ENCODE data around the gene IL12RB2. TPM values are rescaled to one million over a fixed set of nuclear protein-coding genes. Genes with fewer than 3 reads are reported as not detected.

Gene IL12RB2
- 10 to 100 TPM; 57.4 to 63.3 TPM for total RNA-seq

GRCh38 chr1:67307251-67308060 is at the start of gene IL12RB2:
Gene IL12RB2 (plus strand): TSS chr1:67307873. CDS start chr1:67320369, 12,496 bp downstream.
- Mint-ChIP-seq H3K27ac (peak within 1 kb of the TSS; percentile 94), H3K27me3 (no peaks in the 10 kb centered on the region), H3K4me3 (peak within 1 kb of the TSS; percentile 85), H3K36me3 (ENCODE audit: low read depth) (peaks cover 8% of the 10 kb centered on the region), H3K4me1 (peaks cover 19% of the 10 kb centered on the region), H3K9me3 (no peaks in the 10 kb centered on the region)
- ATAC-seq (replicated peaks): peak; percentile 65

GRCh38 chr1:67261680-67262079 is 46.0 kb upstream of the IL12RB2 start:
- H3K27me3 Mint-ChIP-seq: no peaks in the 10 kb centered on the region
- peaks cover 22% of the 10 kb centered on the region for H3K36me3 Mint-ChIP-seq (ENCODE audit: low read depth)

GRCh38 chr1:67262735-67263134 is 44.9 kb upstream of the IL12RB2 start:
- Mint-ChIP-seq H3K4me3 (no peak overlapping the region), H3K9me3 (no peaks in the 10 kb centered on the region), H3K36me3 (ENCODE audit: low read depth) (peaks cover 15% of the 10 kb centered on the region), H3K27me3 (no peaks in the 10 kb centered on the region), H3K27ac (no peak overlapping the region), H3K4me1 (no peaks in the 10 kb centered on the region)
- ATAC-seq (replicated peaks): no peak

More at GRCh38 chr1:67261680-67262079, 46.0 kb upstream of the IL12RB2 start:
- ATAC-seq (replicated peaks): no peak
- H3K4me1 Mint-ChIP-seq: no peaks in the 10 kb centered on the region
- H3K27ac Mint-ChIP-seq: no peak overlapping the region
- H3K4me3 Mint-ChIP-seq: no peak overlapping the region
- H3K9me3 Mint-ChIP-seq: no peaks in the 10 kb centered on the region

- Mint-ChIP-seq H3K36me3 (ENCODE audit: low read depth) (peaks cover 4% of the 10 kb centered on the region), H3K27ac (no peak overlapping the region), H3K9me3 (no peaks in the 10 kb centered on the region), H3K27me3 (no peaks in the 10 kb centered on the region), H3K4me3 (no peak overlapping the region), H3K4me1 (no peaks in the 10 kb centered on the region)
- ATAC-seq (replicated peaks): no peak
These were observed 43.5 kb upstream of the IL12RB2 start for GRCh38 chr1:67264152-67264551.

- Mint-ChIP-seq H3K4me1 (peaks cover under 1% of the 10 kb centered on the region), H3K4me3 (peak overlapping the region; percentile 18), H3K9me3 (no peaks in the 10 kb centered on the region), H3K36me3 (ENCODE audit: low read depth) (peaks cover under 1% of the 10 kb centered on the region), H3K27ac (no peak overlapping the region), H3K27me3 (no peaks in the 10 kb centered on the region)
- ATAC-seq (replicated peaks): no peak
These were observed 42.8 kb upstream of the IL12RB2 start for GRCh38 chr1:67264899-67265298.

GRCh38 chr1:67269061-67269460 is 38.6 kb upstream of the IL12RB2 start:
- ATAC-seq (replicated peaks): no peak
- H3K4me1 Mint-ChIP-seq: peaks cover 13% of the 10 kb centered on the region
- H3K4me3 Mint-ChIP-seq: no peak overlapping the region
- peaks cover 9% of the 10 kb centered on the region for H3K9me3 Mint-ChIP-seq
- peaks cover 30% of the 10 kb centered on the region for H3K36me3 Mint-ChIP-seq (ENCODE audit: low read depth)
- no peaks in the 10 kb centered on the region for H3K27me3 Mint-ChIP-seq
- H3K27ac Mint-ChIP-seq: no peak overlapping the region

GRCh38 chr1:67270541-67270940 is 37.1 kb upstream of the IL12RB2 start:
- H3K27me3 Mint-ChIP-seq: no peaks in the 10 kb centered on the region
- peaks cover 9% of the 10 kb centered on the region for H3K9me3 Mint-ChIP-seq
- peak; percentile 46 for ATAC-seq (replicated peaks)
- peaks cover 37% of the 10 kb centered on the region for H3K36me3 Mint-ChIP-seq (ENCODE audit: low read depth)
- peaks cover 20% of the 10 kb centered on the region for H3K4me1 Mint-ChIP-seq
- H3K27ac Mint-ChIP-seq: peak overlapping the region; percentile 77
- H3K4me3 Mint-ChIP-seq: peak overlapping the region; percentile 0

GRCh38 chr1:67273591-67273990 is 34.1 kb upstream of the IL12RB2 start:
- ATAC-seq (replicated peaks): no peak
- peaks cover 23% of the 10 kb centered on the region for H3K4me1 Mint-ChIP-seq
- H3K27ac Mint-ChIP-seq: peak overlapping the region; percentile 87
- H3K9me3 Mint-ChIP-seq: peaks cover 9% of the 10 kb centered on the region
- H3K4me3 Mint-ChIP-seq: no peak overlapping the region
- H3K27me3 Mint-ChIP-seq: no peaks in the 10 kb centered on the region
- peaks cover 37% of the 10 kb centered on the region for H3K36me3 Mint-ChIP-seq (ENCODE audit: low read depth)

- peak; percentile 92 for ATAC-seq (replicated peaks)
- Mint-ChIP-seq H3K9me3 (peaks cover 9% of the 10 kb centered on the region), H3K27me3 (no peaks in the 10 kb centered on the region), H3K27ac (peak overlapping the region; percentile 87), H3K4me3 (peak overlapping the region; percentile 51), H3K4me1 (peaks cover 23% of the 10 kb centered on the region), H3K36me3 (ENCODE audit: low read depth) (peaks cover 37% of the 10 kb centered on the region)
These were observed 32.9 kb upstream of the IL12RB2 start for GRCh38 chr1:67274623-67275325.

GRCh38 chr1:67280696-67281095 is 27.0 kb upstream of the IL12RB2 start:
- Mint-ChIP-seq H3K27ac (no peak overlapping the region), H3K4me1 (peaks cover 3% of the 10 kb centered on the region), H3K27me3 (no peaks in the 10 kb centered on the region), H3K36me3 (ENCODE audit: low read depth) (no peaks in the 10 kb centered on the region), H3K9me3 (no peaks in the 10 kb centered on the region), H3K4me3 (no peak overlapping the region)
- no peak for ATAC-seq (replicated peaks)

- Mint-ChIP-seq H3K4me3 (no peak overlapping the region), H3K4me1 (peaks cover 7% of the 10 kb centered on the region), H3K27ac (no peak overlapping the region), H3K27me3 (no peaks in the 10 kb centered on the region), H3K36me3 (ENCODE audit: low read depth) (no peaks in the 10 kb centered on the region), H3K9me3 (no peaks in the 10 kb centered on the region)
- no peak for ATAC-seq (replicated peaks)
These were observed 26.4 kb upstream of the IL12RB2 start for GRCh38 chr1:67281244-67281643.

- H3K4me3 Mint-ChIP-seq: peak overlapping the region; percentile 45
- peak overlapping the region; percentile 88 for H3K27ac Mint-ChIP-seq
- no peaks in the 10 kb centered on the region for H3K27me3 Mint-ChIP-seq
- H3K36me3 Mint-ChIP-seq (ENCODE audit: low read depth): no peaks in the 10 kb centered on the region
- H3K4me1 Mint-ChIP-seq: peaks cover 17% of the 10 kb centered on the region
- ATAC-seq (replicated peaks): peak; percentile 97
- H3K9me3 Mint-ChIP-seq: no peaks in the 10 kb centered on the region
These were observed 21.7 kb upstream of the IL12RB2 start for GRCh38 chr1:67285780-67286488.

GRCh38 chr1:67290236-67290635 is 17.4 kb upstream of the IL12RB2 start:
- Mint-ChIP-seq H3K36me3 (ENCODE audit: low read depth) (no peaks in the 10 kb centered on the region), H3K4me1 (peaks cover 19% of the 10 kb centered on the region), H3K27ac (no peak overlapping the region), H3K4me3 (no peak overlapping the region), H3K27me3 (no peaks in the 10 kb centered on the region), H3K9me3 (no peaks in the 10 kb centered on the region)
- no peak for ATAC-seq (replicated peaks)

GRCh38 chr1:67294836-67295617 is 12.6 kb upstream of the IL12RB2 start:
- ATAC-seq (replicated peaks): peak; percentile 85
- H3K4me3 Mint-ChIP-seq: peak overlapping the region; percentile 15
- peak overlapping the region; percentile 2 for H3K27ac Mint-ChIP-seq
- H3K9me3 Mint-ChIP-seq: no peaks in the 10 kb centered on the region
- no peaks in the 10 kb centered on the region for H3K36me3 Mint-ChIP-seq (ENCODE audit: low read depth)
- no peaks in the 10 kb centered on the region for H3K27me3 Mint-ChIP-seq
- H3K4me1 Mint-ChIP-seq: peaks cover 10% of the 10 kb centered on the region

Data from activated T-helper 17 cell treated with anti-CD3 and anti-CD28 coated beads, Interleukin-2, amount 50 U/mL, for 72 hours (primary cell).